ENCODE measurements around the gene ZNF57. TPM values are rescaled to one million over a fixed set of nuclear protein-coding genes. Genes with fewer than 3 reads are reported as not detected.

The ZNF57 gene
- total and polyA plus RNA-seq, 2 experiments from 2014 or later = 6.4 to 10.8 TPM

DNA sequence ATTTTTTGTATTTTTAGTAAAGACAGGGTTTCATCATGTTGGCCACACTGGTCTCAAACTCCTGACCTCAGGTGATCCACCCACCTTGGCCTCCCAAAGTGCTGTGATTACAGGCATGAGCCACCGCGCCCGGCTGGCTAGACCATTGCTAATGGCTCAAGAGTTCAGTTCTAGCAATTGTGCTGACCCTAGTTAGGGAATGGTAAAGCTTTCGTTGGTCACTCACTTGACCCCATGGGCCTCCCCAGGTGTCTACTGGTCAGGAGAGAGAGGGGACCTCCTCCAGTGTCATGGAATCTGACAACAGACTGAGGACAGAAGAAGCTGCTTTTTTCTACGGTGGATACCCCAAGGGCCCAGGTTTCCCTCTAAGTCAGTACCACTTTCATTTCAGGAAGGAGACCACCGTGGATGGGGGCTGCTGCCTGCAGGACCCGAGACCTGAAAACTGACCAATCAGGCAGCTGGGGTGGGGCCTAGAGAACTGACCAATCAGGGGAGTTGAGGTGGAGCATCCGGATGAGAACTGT is 34.2 kb upstream of the ZNF57 start:
- Mint-ChIP-seq H3K9me3 (peaks cover 92% of the 10 kb centered on the region), H3K4me1 (no peaks in the 10 kb centered on the region)
- TF ChIP-seq EZH2phosphoT487 (IDR thresholded peaks at IDR 0.05; ENCODE audit: unreplicated experiment) (no peak), ZNF331 (CRISPR knock-in tag; IDR thresholded peaks at IDR 0.05; ENCODE audit: low read depth) (no peak), NANOG (IDR thresholded peaks at IDR 0.05; ENCODE audit: borderline replicate concordance) (no peak), CREB1 (CRISPR knock-in tag; IDR thresholded peaks at IDR 0.05; ENCODE audit: low read depth) (no peak), STAT1 (IDR thresholded peaks at IDR 0.05; ENCODE audit: unreplicated experiment) (no peak), POLR2AphosphoS5 (IDR thresholded peaks at IDR 0.05; ENCODE audit: low read depth) (no peak), JUNB (IDR thresholded peaks at IDR 0.05; ENCODE audit: unreplicated experiment) (no peak), EZH2 (IDR thresholded peaks at IDR 0.05; ENCODE audit: low read depth, unreplicated experiment) (no peak), ZNF114 (CRISPR knock-in tag; IDR thresholded peaks at IDR 0.05) (no peak)
- TF ChIP-seq, protein P1, sequence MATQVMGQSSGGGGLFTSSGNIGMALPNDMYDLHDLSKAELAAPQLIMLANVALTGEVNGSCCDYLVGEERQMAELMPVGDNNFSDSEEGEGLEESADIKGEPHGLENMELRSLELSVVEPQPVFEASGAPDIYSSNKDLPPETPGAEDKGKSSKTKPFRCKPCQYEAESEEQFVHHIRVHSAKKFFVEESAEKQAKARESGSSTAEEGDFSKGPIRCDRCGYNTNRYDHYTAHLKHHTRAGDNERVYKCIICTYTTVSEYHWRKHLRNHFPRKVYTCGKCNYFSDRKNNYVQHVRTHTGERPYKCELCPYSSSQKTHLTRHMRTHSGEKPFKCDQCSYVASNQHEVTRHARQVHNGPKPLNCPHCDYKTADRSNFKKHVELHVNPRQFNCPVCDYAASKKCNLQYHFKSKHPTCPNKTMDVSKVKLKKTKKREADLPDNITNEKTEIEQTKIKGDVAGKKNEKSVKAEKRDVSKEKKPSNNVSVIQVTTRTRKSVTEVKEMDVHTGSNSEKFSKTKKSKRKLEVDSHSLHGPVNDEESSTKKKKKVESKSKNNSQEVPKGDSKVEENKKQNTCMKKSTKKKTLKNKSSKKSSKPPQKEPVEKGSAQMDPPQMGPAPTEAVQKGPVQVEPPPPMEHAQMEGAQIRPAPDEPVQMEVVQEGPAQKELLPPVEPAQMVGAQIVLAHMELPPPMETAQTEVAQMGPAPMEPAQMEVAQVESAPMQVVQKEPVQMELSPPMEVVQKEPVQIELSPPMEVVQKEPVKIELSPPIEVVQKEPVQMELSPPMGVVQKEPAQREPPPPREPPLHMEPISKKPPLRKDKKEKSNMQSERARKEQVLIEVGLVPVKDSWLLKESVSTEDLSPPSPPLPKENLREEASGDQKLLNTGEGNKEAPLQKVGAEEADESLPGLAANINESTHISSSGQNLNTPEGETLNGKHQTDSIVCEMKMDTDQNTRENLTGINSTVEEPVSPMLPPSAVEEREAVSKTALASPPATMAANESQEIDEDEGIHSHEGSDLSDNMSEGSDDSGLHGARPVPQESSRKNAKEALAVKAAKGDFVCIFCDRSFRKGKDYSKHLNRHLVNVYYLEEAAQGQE (IDR thresholded peaks at IDR 0.05; ENCODE audit: unreplicated experiment) = no peak
- TF ChIP-seq, protein P2, sequence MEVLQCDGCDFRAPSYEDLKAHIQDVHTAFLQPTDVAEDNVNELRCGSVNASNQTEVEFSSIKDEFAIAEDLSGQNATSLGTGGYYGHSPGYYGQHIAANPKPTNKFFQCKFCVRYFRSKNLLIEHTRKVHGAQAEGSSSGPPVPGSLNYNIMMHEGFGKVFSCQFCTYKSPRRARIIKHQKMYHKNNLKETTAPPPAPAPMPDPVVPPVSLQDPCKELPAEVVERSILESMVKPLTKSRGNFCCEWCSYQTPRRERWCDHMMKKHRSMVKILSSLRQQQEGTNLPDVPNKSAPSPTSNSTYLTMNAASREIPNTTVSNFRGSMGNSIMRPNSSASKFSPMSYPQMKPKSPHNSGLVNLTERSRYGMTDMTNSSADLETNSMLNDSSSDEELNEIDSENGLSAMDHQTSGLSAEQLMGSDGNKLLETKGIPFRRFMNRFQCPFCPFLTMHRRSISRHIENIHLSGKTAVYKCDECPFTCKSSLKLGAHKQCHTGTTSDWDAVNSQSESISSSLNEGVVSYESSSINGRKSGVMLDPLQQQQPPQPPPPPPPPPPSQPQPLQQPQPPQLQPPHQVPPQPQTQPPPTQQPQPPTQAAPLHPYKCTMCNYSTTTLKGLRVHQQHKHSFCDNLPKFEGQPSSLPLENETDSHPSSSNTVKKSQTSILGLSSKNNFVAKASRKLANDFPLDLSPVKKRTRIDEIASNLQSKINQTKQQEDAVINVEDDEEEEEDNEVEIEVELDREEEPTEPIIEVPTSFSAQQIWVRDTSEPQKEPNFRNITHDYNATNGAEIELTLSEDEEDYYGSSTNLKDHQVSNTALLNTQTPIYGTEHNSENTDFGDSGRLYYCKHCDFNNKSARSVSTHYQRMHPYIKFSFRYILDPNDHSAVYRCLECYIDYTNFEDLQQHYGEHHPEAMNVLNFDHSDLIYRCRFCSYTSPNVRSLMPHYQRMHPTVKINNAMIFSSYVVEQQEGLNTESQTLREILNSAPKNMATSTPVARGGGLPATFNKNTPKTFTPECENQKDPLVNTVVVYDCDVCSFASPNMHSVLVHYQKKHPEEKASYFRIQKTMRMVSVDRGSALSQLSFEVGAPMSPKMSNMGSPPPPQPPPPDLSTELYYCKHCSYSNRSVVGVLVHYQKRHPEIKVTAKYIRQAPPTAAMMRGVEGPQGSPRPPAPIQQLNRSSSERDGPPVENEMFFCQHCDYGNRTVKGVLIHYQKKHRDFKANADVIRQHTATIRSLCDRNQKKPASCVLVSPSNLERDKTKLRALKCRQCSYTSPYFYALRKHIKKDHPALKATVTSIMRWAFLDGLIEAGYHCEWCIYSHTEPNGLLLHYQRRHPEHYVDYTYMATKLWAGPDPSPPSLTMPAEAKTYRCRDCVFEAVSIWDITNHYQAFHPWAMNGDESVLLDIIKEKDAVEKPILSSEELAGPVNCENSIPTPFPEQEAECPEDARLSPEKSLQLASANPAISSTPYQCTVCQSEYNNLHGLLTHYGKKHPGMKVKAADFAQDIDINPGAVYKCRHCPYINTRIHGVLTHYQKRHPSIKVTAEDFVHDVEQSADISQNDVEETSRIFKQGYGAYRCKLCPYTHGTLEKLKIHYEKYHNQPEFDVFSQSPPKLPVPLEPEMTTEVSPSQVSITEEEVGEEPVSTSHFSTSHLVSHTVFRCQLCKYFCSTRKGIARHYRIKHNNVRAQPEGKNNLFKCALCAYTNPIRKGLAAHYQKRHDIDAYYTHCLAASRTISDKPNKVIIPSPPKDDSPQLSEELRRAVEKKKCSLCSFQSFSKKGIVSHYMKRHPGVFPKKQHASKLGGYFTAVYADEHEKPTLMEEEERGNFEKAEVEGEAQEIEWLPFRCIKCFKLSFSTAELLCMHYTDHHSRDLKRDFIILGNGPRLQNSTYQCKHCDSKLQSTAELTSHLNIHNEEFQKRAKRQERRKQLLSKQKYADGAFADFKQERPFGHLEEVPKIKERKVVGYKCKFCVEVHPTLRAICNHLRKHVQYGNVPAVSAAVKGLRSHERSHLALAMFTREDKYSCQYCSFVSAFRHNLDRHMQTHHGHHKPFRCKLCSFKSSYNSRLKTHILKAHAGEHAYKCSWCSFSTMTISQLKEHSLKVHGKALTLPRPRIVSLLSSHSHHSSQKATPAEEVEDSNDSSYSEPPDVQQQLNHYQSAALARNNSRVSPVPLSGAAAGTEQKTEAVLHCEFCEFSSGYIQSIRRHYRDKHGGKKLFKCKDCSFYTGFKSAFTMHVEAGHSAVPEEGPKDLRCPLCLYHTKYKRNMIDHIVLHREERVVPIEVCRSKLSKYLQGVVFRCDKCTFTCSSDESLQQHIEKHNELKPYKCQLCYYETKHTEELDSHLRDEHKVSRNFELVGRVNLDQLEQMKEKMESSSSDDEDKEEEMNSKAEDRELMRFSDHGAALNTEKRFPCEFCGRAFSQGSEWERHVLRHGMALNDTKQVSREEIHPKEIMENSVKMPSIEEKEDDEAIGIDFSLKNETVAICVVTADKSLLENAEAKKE (CRISPR knock-in tag; IDR thresholded peaks at IDR 0.05) = no peak
- TF ChIP-seq, protein P3, sequence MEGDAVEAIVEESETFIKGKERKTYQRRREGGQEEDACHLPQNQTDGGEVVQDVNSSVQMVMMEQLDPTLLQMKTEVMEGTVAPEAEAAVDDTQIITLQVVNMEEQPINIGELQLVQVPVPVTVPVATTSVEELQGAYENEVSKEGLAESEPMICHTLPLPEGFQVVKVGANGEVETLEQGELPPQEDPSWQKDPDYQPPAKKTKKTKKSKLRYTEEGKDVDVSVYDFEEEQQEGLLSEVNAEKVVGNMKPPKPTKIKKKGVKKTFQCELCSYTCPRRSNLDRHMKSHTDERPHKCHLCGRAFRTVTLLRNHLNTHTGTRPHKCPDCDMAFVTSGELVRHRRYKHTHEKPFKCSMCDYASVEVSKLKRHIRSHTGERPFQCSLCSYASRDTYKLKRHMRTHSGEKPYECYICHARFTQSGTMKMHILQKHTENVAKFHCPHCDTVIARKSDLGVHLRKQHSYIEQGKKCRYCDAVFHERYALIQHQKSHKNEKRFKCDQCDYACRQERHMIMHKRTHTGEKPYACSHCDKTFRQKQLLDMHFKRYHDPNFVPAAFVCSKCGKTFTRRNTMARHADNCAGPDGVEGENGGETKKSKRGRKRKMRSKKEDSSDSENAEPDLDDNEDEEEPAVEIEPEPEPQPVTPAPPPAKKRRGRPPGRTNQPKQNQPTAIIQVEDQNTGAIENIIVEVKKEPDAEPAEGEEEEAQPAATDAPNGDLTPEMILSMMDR (conservative IDR thresholded peaks at IDR 0.05; ENCODE audit: low read depth in 2 of 2) = no peak
- TF ChIP-seq, protein P4, sequence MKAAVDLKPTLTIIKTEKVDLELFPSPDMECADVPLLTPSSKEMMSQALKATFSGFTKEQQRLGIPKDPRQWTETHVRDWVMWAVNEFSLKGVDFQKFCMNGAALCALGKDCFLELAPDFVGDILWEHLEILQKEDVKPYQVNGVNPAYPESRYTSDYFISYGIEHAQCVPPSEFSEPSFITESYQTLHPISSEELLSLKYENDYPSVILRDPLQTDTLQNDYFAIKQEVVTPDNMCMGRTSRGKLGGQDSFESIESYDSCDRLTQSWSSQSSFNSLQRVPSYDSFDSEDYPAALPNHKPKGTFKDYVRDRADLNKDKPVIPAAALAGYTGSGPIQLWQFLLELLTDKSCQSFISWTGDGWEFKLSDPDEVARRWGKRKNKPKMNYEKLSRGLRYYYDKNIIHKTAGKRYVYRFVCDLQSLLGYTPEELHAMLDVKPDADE (IDR thresholded peaks at IDR 0.05) = no peak

More for the DNA sequence above, 34.2 kb upstream of the ZNF57 start:
- Histone ChIP-seq H2AFZ (no peak overlapping the region), H3K36me3 (ENCODE audit: insufficient read depth) (no peaks in the 10 kb centered on the region), H4K20me1 (replicated peaks; ENCODE audit: insufficient read depth) (no peaks in the 10 kb centered on the region), H3K27me3 (ENCODE audit: insufficient read depth) (no peaks in the 10 kb centered on the region), H3K4me3 (no peak overlapping the region), H3K9me2 (ENCODE audit: insufficient read depth) (no peaks in the 10 kb centered on the region), H3K4me2 (no peak overlapping the region), H3K4me1 (ENCODE audit: insufficient read depth) (no peaks in the 10 kb centered on the region), H3K27ac (ENCODE audit: low read depth) (no peak overlapping the region), H3K79me2 (replicated peaks; ENCODE audit: insufficient read depth) (no peaks in the 10 kb centered on the region), H3F3A (replicated peaks; ENCODE audit: low read depth) (no peaks in the 10 kb centered on the region)
- Mint-ChIP-seq H3K36me3 (ENCODE audit: low read depth) (peaks cover 45% of the 10 kb centered on the region), H3K27ac (no peak overlapping the region), H3K27me3 (ENCODE audit: insufficient read depth, low read depth, poor library complexity) (peaks cover 3% of the 10 kb centered on the region), H3K4me3 (no peak overlapping the region)
- no peak for DNase-seq (ENCODE audit: low spot score)
- no peak for ATAC-seq
